HEK293 (cell line): Measurements from ENCODE around the gene TMED7.

Source experiments
- CTCF ChIA-PET: fragments of 350-600 bp; formaldehyde crosslinking; extraction: SDS; loops from one replicate; lab custom pipeline; 2021; ENCODE audit warnings: antibody characterized with exemption; lab: Yijun Ruan, JAX
- POLR2A ChIA-PET: fragments of 300-600 bp; formaldehyde crosslinking; extraction: SDS; loops from one replicate; lab custom pipeline; 2020; ENCODE audit warnings: antibody characterized with exemption, inconsistent platforms; lab: Yijun Ruan, JAX
- H3K27ac ChIP-seq: fragments of 200-500 bp; sonication (Bioruptor generic); 2 replicates; pipeline ENCODE4 v1.5.1; 2014; ENCODE audit warnings: low read depth, low read length, control low read depth, inconsistent platforms; ENCODE audit errors: extremely low read depth
- H3K36me3 ChIP-seq, 2 experiments: fragments of 200-500 bp in 1 of 2; sonication (Bioruptor generic) in 1 of 2; 1 replicate in 1 of 2; 2 replicates in 1 of 2; pipeline ENCODE4 v1.5.1; 2014 to 2017; ENCODE audit warnings: inconsistent platforms in 2 of 2, low read length in 2 of 2; ENCODE audit not compliant: control insufficient read depth in 2 of 2, insufficient read depth in 1 of 2
- H3K4me1 ChIP-seq: fragments of 200-500 bp; sonication (Bioruptor generic); 2 replicates; pipeline ENCODE4 v1.5.1; 2014; ENCODE audit warnings: mild to moderate bottlenecking, low read length, inconsistent platforms; ENCODE audit not compliant: control insufficient read depth, insufficient read depth
- H3K4me3 ChIP-seq: 2 replicates; pipeline ENCODE4 v1.5.1; 2011; ENCODE audit warnings: low read depth, mild to moderate bottlenecking, control low read depth, low read length, moderate library complexity
- H3K9me3 ChIP-seq: fragments of 200-500 bp; sonication (Bioruptor generic); 2 replicates; pipeline ENCODE4 v1.5.1; 2014; ENCODE audit warnings: low read depth, low read length, inconsistent platforms; ENCODE audit not compliant: control insufficient read depth, insufficient read depth
- BCL11B ChIP-seq: fragments of 450-650 bp; formaldehyde crosslinking; IDR thresholded peaks from 2 replicates; pipeline ENCODE4 v1.5.1; 2016; ENCODE audit warnings: low read depth, missing biosample characterization, missing genetic modification characterization
- HOXD13 ChIP-seq: sonication (generic); formaldehyde crosslinking; IDR thresholded peaks from 2 replicates; pipeline ENCODE4 v1.8.0; 2022; ENCODE audit warnings: missing genetic modification reagents, borderline replicate concordance
- KLF16 ChIP-seq: fragments of 450-650 bp; formaldehyde crosslinking; IDR thresholded peaks from 2 replicates; pipeline ENCODE4 v1.5.1; 2017; ENCODE audit warnings: missing biosample characterization, missing genetic modification characterization
- KLF7 ChIP-seq: fragments of 450-650 bp; formaldehyde crosslinking; IDR thresholded peaks from 2 replicates; pipeline ENCODE4 v1.5.1; 2016; ENCODE audit warnings: missing biosample characterization, missing genetic modification characterization, borderline replicate concordance
- SP2 ChIP-seq: fragments of 450-650 bp; formaldehyde crosslinking; IDR thresholded peaks from 2 replicates; pipeline ENCODE4 v1.5.1; 2016; ENCODE audit warnings: missing biosample characterization, missing genetic modification characterization
- ZBTB20 ChIP-seq: fragments of 450-650 bp; formaldehyde crosslinking; IDR thresholded peaks from 2 replicates; pipeline ENCODE4 v1.5.1; 2016; ENCODE audit warnings: missing biosample characterization, missing genetic modification characterization
- ZBTB21 ChIP-seq: fragments of 450-650 bp; formaldehyde crosslinking; IDR thresholded peaks from 2 replicates; pipeline ENCODE4 v1.5.1; 2017; ENCODE audit warnings: missing biosample characterization, missing genetic modification characterization
- ZBTB7A ChIP-seq: fragments of 450-650 bp; formaldehyde crosslinking; IDR thresholded peaks from 2 replicates; pipeline ENCODE4 v1.5.1; 2016; ENCODE audit warnings: low read depth, missing biosample characterization, missing genetic modification characterization
- ZBTB8A ChIP-seq: fragments of 450-650 bp; formaldehyde crosslinking; IDR thresholded peaks from 2 replicates; pipeline ENCODE4 v1.5.1; 2016; ENCODE audit warnings: missing biosample characterization, missing genetic modification characterization
- ZNF146 ChIP-seq: fragments of 450-650 bp; formaldehyde crosslinking; IDR thresholded peaks from 2 replicates; pipeline ENCODE4 v1.5.1; 2016; ENCODE audit warnings: missing biosample characterization, missing genetic modification characterization
- ZNF155 ChIP-seq: fragments of 450-650 bp; formaldehyde crosslinking; IDR thresholded peaks from 2 replicates; pipeline ENCODE4 v1.5.1; 2016; ENCODE audit warnings: missing biosample characterization, missing genetic modification characterization
- ZNF2 ChIP-seq: fragments of 450-650 bp; formaldehyde crosslinking; IDR thresholded peaks from 2 replicates; pipeline ENCODE4 v1.5.1; 2016; ENCODE audit warnings: missing biosample characterization, missing genetic modification characterization
- ZNF280D ChIP-seq: fragments of 450-650 bp; formaldehyde crosslinking; IDR thresholded peaks from 2 replicates; pipeline ENCODE4 v1.5.1; 2016; ENCODE audit warnings: missing biosample characterization, missing genetic modification characterization
- ZNF433 ChIP-seq: fragments of 450-650 bp; formaldehyde crosslinking; IDR thresholded peaks from 2 replicates; pipeline ENCODE4 v1.5.1; 2016; ENCODE audit warnings: missing biosample characterization, missing genetic modification characterization, low read depth
- ZNF623 ChIP-seq: fragments of 450-650 bp; formaldehyde crosslinking; IDR thresholded peaks from 2 replicates; pipeline ENCODE4 v1.5.1; 2016; ENCODE audit warnings: missing biosample characterization, missing genetic modification characterization
- ZXDB ChIP-seq: fragments of 450-650 bp; formaldehyde crosslinking; IDR thresholded peaks from 2 replicates; pipeline ENCODE4 v1.5.1; 2016; ENCODE audit warnings: missing biosample characterization, missing genetic modification characterization
- TF ChIP-seq, protein P1 (sequence below): fragments of 450-650 bp; formaldehyde crosslinking; IDR thresholded peaks from 2 replicates; pipeline ENCODE4 v1.5.1; 2016; ENCODE audit warnings: missing biosample characterization, missing genetic modification characterization
- TF ChIP-seq, protein P2 (sequence below): fragments of 450-650 bp; formaldehyde crosslinking; IDR thresholded peaks from 2 replicates; pipeline ENCODE4 v1.5.1; 2016; ENCODE audit warnings: missing biosample characterization, missing genetic modification characterization
- TF ChIP-seq, protein P3 (sequence below): fragments of 450-650 bp; formaldehyde crosslinking; IDR thresholded peaks from 2 replicates; pipeline ENCODE4 v1.5.1; 2017; ENCODE audit warnings: missing biosample characterization, missing genetic modification characterization

Gene TMED7

GRCh38 chr5:115584501-115584900, 41.3 kb downstream of the TMED7 start:
- TF ChIP-seq ZXDB (tag by site-specific recombination), result no peak
- TF ChIP-seq ZBTB8A (tag by site-specific recombination), result no peak
- no peak for TF ChIP-seq ZNF623
- no peak for TF ChIP-seq ZNF146
- no peak for TF ChIP-seq ZBTB7A (tag by site-specific recombination)
- no peak for TF ChIP-seq ZNF280D (tag by site-specific recombination)
- no peak for TF ChIP-seq KLF7 (tag by site-specific recombination)
- no peak for TF ChIP-seq ZBTB21
- TF ChIP-seq ZBTB20 (tag by site-specific recombination), result no peak
- no peak for TF ChIP-seq HOXD13 (CRISPR knock-in tag)
- no peak for TF ChIP-seq SP2 (tag by site-specific recombination)
- no peak for TF ChIP-seq BCL11B (tag by site-specific recombination)
- TF ChIP-seq, protein P1, sequence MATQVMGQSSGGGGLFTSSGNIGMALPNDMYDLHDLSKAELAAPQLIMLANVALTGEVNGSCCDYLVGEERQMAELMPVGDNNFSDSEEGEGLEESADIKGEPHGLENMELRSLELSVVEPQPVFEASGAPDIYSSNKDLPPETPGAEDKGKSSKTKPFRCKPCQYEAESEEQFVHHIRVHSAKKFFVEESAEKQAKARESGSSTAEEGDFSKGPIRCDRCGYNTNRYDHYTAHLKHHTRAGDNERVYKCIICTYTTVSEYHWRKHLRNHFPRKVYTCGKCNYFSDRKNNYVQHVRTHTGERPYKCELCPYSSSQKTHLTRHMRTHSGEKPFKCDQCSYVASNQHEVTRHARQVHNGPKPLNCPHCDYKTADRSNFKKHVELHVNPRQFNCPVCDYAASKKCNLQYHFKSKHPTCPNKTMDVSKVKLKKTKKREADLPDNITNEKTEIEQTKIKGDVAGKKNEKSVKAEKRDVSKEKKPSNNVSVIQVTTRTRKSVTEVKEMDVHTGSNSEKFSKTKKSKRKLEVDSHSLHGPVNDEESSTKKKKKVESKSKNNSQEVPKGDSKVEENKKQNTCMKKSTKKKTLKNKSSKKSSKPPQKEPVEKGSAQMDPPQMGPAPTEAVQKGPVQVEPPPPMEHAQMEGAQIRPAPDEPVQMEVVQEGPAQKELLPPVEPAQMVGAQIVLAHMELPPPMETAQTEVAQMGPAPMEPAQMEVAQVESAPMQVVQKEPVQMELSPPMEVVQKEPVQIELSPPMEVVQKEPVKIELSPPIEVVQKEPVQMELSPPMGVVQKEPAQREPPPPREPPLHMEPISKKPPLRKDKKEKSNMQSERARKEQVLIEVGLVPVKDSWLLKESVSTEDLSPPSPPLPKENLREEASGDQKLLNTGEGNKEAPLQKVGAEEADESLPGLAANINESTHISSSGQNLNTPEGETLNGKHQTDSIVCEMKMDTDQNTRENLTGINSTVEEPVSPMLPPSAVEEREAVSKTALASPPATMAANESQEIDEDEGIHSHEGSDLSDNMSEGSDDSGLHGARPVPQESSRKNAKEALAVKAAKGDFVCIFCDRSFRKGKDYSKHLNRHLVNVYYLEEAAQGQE (tag by site-specific recombination), result no peak
- no peaks in the 10 kb centered on the region for H3K36me3 ChIP-seq
- no peaks in the 10 kb centered on the region for H3K4me1 ChIP-seq
- no peak overlapping the region for H3K4me3 ChIP-seq
- POLR2A ChIA-PET, result no interaction called here
- CTCF ChIA-PET, result interaction anchor here (1.2 to 2.2 kb wide), 2 partner anchors 10 to 274 kb away, joined by 5 to 11 read pairs; no protein-coding TSS in a partner anchor
- H3K9me3 ChIP-seq, result no peaks in the 10 kb centered on the region
- H3K27ac ChIP-seq, result no peak overlapping the region

DNA sequence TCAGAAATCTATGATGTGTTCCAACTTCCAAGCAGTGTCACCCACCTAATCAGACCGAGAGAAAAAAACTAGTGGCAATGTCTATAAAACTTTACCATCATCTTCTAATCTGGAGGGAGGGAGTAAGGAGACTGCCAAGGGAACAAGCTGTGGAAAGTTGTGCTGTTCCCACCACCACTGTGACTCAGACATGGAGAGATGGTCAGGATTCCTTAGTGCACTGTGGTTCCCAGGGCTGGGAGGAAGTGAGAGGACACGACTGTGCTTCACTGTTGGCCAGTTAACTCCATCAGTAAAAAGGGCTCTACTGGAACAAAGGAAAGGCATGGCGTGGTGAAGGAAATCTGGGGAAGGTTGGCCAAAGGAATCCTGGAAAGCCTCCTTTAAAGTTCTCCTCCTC, 42.4 kb downstream of the TMED7 start:
- no peak for TF ChIP-seq KLF16 (tag by site-specific recombination)
- TF ChIP-seq ZNF433 (tag by site-specific recombination), result no peak
- TF ChIP-seq, protein P2, sequence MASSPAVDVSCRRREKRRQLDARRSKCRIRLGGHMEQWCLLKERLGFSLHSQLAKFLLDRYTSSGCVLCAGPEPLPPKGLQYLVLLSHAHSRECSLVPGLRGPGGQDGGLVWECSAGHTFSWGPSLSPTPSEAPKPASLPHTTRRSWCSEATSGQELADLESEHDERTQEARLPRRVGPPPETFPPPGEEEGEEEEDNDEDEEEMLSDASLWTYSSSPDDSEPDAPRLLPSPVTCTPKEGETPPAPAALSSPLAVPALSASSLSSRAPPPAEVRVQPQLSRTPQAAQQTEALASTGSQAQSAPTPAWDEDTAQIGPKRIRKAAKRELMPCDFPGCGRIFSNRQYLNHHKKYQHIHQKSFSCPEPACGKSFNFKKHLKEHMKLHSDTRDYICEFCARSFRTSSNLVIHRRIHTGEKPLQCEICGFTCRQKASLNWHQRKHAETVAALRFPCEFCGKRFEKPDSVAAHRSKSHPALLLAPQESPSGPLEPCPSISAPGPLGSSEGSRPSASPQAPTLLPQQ (tag by site-specific recombination), result no peak
- no peak for TF ChIP-seq ZNF155
- no peak for TF ChIP-seq ZNF2 (tag by site-specific recombination)
- TF ChIP-seq, protein P3, sequence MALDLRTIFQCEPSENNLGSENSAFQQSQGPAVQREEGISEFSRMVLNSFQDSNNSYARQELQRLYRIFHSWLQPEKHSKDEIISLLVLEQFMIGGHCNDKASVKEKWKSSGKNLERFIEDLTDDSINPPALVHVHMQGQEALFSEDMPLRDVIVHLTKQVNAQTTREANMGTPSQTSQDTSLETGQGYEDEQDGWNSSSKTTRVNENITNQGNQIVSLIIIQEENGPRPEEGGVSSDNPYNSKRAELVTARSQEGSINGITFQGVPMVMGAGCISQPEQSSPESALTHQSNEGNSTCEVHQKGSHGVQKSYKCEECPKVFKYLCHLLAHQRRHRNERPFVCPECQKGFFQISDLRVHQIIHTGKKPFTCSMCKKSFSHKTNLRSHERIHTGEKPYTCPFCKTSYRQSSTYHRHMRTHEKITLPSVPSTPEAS (tag by site-specific recombination), result no peak
- Histone ChIP-seq H3K9me3 (no peaks in the 10 kb centered on the region), H3K27ac (no peak overlapping the region), H3K4me1 (no peaks in the 10 kb centered on the region), H3K36me3 (no peaks in the 10 kb centered on the region), H3K4me3 (no peak overlapping the region)
- ChIA-PET POLR2A (no interaction called here), CTCF (interaction anchor here (1.1 to 2.2 kb wide), 2 partner anchors 9 to 274 kb away, joined by 4 to 11 read pairs; no protein-coding TSS in a partner anchor)
